Midbrain (tissue), 1 donor: ENCODE results near the gene MGAT1.
A peak's percentile ranks its signal among the peaks of the same experiment; 100 is the strongest.
"Not testable (repeated sequence)": the region's sequence is repeated elsewhere in the genome, so short reads cannot be mapped to it uniquely, and the experiment has no call there.

Experiments used
- DNase-seq: peaks from one replicate; lab custom pipeline; 2025; lab: John Stamatoyannopoulos, UW

The MGAT1 gene

GRCh38 chr5:180802325-180803180 lies at the start of gene MGAT1:
Gene MGAT1, minus strand, starts transcription at chr5:180802806. Its CDS starts 9,835 bp downstream, at chr5:180792971.
- DNase-seq, result peak; percentile 69

GRCh38 chr5:180850434-180851078 lies 48.0 kb upstream of the MGAT1 start:
- no peak for DNase-seq

- DNase-seq, result no peak
Observed at GRCh38 chr5:180849827-180850226, 47.2 kb upstream of the MGAT1 start.

GRCh38 chr5:180848878-180849277 lies 46.3 kb upstream of the MGAT1 start:
- DNase-seq, result no peak

GRCh38 chr5:180848265-180848664 lies 45.7 kb upstream of the MGAT1 start:
- DNase-seq, result no peak

- no peak for DNase-seq
Observed at GRCh38 chr5:180847026-180847425, 44.4 kb upstream of the MGAT1 start.

GRCh38 chr5:180844858-180845257 lies 42.3 kb upstream of the MGAT1 start:
- DNase-seq, result no peak

GRCh38 chr5:180844432-180844831 lies 41.8 kb upstream of the MGAT1 start:
- DNase-seq, result no peak

- no peak for DNase-seq
Observed at GRCh38 chr5:180839935-180840334, 37.3 kb upstream of the MGAT1 start.

GRCh38 chr5:180839227-180839626 lies 36.6 kb upstream of the MGAT1 start:
- no peak for DNase-seq

- DNase-seq, result no peak
Observed at GRCh38 chr5:180837478-180837877, 34.9 kb upstream of the MGAT1 start.

- no peak for DNase-seq
Observed at GRCh38 chr5:180832638-180833068, 30.0 kb upstream of the MGAT1 start.

GRCh38 chr5:180831139-180832093 lies 28.8 kb upstream of the MGAT1 start:
- DNase-seq, result peak; percentile 82

- peak; percentile 67 for DNase-seq
Observed at GRCh38 chr5:180830253-180831138, 27.9 kb upstream of the MGAT1 start.

- DNase-seq, result no peak
Observed at GRCh38 chr5:180829726-180830125, 27.1 kb upstream of the MGAT1 start.

GRCh38 chr5:180828756-180829531 lies 26.3 kb upstream of the MGAT1 start:
- DNase-seq, result not testable (repeated sequence)

GRCh38 chr5:180827374-180827773 lies 24.8 kb upstream of the MGAT1 start:
- not testable (repeated sequence) for DNase-seq

GRCh38 chr5:180825768-180826525 lies 23.3 kb upstream of the MGAT1 start:
- no peak for DNase-seq
